B cell (primary cell): ENCODE data around the gene AMZ2.

ENCODE experiments used
- CTCF ChIP-seq: fragments of 200-600 bp; IDR thresholded peaks from one replicate; pipeline ENCODE4 v1.8.0; 2022; ENCODE audit warnings: antibody characterized with exemption, mild to moderate bottlenecking
- EZH2 ChIP-seq: IDR thresholded peaks from 2 replicates; pipeline ENCODE4 v1.6.1; 2012; ENCODE audit warnings: borderline replicate concordance, low read depth, mild to moderate bottlenecking, moderate library complexity, low read length; ENCODE audit not compliant: insufficient read depth, poor library complexity, severe bottlenecking

DNA sequence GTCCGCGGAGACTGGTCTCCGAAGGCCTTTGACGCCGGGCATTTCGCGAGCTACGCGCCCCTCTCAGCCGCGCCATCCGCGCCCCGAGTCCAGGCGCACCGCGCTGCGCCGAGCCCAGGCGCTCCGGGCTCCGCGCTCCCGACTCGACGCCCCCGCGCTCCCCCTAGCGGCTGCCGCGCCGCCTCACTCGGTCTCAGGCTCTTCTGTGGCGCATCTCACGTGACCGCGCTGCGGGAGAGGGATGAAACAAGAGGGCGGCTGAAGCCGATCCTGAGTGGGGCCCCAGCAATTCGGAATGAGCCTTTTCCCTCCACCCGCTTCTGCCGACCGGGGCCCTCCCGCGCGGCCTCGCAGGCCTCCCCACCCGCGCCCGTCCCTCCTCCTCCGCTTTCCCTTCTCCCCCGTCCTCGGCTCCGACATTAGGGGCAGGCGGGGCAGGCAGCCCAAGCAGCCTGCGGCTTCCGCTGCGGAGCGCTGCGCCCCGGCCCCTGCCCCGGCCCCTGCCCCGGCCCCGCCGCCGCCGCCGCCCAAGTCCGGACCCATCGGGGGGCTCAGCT lies 42.5 kb upstream of the AMZ2 start:
- no peak for TF ChIP-seq EZH2
- peak; percentile 85 for TF ChIP-seq CTCF
